ENCODE results near the gene LRP1B.

DNA sequence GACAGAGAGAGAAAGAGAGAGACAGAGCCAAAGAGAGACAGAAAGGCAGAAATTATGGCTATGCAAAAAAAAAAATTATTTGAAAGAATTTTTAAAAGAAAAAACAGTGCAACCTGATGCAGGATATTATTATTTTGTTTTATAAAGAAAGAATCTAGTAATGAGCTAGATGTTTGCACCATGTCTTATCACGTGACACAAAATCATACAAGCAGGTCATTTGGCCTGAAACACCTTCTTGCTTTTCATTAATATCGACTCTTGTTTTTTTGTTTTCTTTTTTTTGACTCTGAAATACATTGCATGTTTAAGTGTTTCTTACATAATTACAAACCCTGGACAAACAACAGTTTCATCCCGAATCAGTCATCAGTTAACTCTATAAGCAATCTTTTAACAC, 606.0 kb downstream of the LRP1B start:
- no peak for TF ChIP-seq KAT7 (CRISPR knock-in tag; IDR thresholded peaks at IDR 0.05; ENCODE audit: borderline replicate concordance)
- TF ChIP-seq, protein P1, sequence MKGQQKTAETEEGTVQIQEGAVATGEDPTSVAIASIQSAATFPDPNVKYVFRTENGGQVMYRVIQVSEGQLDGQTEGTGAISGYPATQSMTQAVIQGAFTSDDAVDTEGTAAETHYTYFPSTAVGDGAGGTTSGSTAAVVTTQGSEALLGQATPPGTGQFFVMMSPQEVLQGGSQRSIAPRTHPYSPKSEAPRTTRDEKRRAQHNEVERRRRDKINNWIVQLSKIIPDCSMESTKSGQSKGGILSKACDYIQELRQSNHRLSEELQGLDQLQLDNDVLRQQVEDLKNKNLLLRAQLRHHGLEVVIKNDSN (CRISPR knock-in tag; IDR thresholded peaks at IDR 0.05) = no peak

Data from WTC11 (cell line).